ENCODE measurements around the gene OSR1.
"Not testable (repeated sequence)": the region's sequence is repeated elsewhere in the genome, so short reads cannot be mapped to it uniquely, and the experiment has no call there.

Gene OSR1

DNA sequence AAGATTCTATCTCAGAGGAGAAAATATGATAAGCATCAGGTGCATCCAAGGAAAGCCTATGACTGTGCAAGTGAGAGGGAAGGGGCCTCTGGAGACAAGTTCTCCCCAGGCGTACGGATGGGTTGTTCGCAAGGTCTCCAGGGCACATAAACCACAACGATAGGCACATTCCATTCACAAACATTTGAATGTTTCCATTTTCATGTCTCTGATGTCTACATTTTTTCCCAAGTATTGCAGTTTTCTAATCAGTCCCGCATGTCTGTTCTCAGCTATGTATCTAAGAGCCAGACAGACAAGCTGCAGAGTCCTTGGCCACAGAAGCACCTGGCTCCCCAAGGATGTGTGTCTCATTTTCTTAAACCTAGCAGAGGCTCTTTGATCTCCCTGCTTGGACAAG is 28.0 kb downstream of the OSR1 start:
- DNase-seq: no peak

DNA sequence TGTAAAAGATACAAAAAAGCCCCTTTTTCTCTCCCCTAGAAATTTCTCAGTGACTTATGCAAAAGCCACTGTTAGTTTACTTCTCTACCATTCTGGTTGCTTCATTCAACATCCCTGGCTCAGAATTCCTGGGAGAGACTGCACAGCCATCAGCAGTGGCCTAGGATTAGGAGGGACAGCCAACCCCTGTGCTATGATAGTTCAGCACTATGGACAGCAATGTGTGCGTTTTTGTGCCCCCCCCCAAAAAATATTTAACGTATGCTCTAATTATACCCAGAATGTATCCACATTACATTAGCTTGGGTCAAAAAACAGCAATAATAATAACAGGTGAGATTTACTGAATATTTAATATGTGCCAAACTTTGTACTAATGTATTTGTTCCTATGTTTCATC is 29.0 kb downstream of the OSR1 start:
- no peak for DNase-seq

DNA sequence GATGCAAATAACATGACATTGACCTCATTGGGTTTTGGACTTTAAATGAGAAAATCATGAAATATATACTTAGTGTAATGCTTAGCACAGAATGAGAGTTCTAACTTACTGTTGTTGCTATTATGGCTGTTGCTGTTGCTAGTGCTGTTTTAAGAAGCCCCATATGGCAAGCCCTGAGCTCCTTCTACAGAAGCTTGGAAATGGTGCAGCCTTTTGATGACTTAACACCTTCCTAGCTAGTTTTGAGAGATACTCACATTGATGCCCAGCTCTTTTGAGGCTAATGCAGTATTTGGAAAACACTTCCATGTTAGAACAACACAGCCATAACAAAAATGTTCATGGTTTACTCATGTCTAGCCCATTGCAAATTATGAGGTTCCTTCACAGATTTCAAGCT is 30.9 kb downstream of the OSR1 start:
- DNase-seq: no peak

DNA sequence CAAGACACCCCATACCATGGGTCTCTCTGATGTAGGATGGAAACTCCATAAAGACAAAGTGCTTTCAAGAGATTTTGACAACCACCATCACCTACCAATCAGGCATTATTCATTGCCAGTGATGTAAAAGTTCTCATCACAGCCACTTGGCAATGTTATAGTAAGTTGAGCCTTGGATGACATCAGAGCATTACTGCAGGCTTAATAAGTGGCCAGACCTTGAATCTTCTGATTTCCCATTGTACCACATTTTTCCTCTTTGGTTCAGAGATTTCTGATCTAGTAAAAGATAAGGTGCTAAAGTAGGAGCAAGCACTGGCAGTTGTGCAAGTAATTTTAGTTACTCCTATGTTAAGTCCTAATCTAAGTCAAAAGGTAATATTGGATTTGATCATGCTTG is 36.5 kb downstream of the OSR1 start:
- DNase-seq: no peak

DNA sequence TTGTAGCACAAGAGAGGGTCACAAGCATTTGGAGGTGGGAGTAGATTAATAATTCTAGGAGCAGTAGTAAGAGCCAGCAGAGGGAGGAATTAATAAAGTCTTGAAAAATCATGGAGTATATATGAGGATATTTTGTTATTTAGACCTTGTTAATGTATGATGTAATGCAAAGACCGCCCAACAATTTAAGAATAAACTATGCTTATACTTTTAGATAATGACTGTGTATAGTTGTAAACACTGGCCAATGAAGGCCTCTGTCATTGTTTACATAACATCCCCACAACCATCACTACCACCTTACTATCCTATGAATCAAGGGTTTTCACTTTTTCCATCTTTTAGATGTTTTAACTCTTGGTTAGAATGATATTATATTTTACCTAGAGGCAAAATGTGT is 37.6 kb downstream of the OSR1 start:
- DNase-seq: no peak

DNA sequence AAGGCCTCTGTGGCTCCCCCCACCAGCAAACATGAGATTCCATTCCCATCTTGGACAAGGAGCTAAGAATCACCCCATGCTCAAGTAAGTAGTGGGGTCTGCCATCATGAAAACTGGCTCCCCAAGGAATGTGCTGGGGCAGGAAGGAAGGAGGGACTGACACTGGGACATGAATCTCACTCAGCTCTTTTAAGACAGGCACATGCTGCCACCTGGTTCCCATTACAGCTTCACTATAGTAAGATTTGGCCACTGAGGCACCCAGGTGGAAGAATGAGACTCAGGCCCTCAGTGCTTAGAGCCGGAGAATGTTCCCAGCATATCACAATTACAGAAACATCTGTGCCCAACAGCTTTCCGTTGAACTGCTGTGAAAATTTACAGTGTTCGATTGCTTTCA is 38.7 kb downstream of the OSR1 start:
- no peak for DNase-seq

DNA sequence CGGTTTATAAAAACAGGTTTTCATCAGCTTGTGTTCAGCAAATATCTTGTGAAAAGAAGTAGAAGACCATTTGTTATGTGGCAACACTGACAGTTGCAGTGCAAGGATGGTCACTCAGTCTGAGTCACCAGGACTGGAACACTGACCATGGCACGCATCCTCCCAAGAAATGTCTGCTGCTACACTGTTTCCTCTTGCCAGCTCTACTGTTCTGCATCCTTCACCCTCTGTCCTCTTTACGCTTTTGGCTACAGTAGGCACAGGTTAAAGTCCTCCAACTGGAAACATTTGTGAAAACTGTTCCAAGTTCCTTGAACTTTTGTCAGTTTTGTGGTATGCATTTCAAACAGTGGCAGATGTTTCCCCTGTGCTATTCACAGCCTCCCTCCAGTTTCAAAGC is 39.4 kb downstream of the OSR1 start:
- no peak for DNase-seq

DNA sequence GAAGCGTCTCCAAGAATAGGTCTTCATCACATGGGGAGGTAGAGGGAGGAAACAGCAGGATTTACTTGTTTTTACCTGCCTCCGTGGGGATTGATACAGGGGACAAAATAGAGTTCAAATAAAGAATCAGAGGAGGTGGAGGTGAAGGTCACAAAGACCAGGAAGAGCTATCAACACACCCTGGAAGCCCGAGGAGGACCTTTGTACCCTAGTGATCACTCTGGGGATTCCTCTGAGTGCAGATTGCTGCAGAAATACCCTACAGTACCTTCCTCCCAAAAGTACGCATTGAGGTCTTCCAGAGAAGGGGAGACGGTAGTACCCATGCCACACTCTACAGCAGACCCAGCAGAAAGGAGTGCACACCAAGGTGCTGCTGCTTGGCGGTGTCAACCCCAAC is 44.9 kb downstream of the OSR1 start:
- DNase-seq: no peak

DNA sequence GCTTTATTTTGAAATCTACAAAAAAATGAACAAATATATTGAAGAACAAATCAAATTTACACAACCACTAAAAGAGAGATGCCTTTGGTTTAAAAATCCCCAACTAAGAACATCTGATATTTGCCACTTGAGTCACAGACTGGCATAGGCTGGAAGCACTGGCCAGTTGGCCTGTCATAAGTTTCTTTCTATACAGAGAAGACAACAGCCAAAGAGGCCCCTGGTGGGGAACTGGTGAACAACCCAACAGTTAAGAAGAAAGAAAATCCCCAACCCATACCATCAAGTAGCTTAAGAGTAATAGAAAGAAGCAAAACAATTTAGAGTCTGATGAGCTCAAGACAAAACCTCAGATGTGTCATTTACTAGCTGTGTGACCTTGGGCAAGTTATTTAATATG is 45.5 kb downstream of the OSR1 start:
- no peak for DNase-seq

DNA sequence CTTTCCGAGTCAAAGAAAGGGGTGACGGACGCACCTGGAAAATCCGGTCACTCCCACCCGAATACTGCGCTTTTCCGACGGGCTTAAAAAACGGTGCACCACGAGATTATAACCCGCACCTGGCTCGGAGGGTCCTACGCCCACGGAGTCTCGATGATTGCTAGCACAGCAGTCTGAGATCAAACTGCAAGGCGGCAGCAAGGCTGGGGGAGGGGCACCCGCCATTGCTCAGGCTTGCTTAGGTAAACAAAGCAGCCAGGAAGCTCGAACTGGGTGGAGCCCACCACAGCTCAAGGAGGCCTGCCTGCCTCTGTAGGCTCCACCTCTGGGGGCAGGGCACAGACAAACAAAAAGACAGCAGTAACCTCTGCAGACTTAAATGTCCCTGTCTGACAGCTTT is 52.4 kb downstream of the OSR1 start:
- DNase-seq: not testable (repeated sequence)

DNA sequence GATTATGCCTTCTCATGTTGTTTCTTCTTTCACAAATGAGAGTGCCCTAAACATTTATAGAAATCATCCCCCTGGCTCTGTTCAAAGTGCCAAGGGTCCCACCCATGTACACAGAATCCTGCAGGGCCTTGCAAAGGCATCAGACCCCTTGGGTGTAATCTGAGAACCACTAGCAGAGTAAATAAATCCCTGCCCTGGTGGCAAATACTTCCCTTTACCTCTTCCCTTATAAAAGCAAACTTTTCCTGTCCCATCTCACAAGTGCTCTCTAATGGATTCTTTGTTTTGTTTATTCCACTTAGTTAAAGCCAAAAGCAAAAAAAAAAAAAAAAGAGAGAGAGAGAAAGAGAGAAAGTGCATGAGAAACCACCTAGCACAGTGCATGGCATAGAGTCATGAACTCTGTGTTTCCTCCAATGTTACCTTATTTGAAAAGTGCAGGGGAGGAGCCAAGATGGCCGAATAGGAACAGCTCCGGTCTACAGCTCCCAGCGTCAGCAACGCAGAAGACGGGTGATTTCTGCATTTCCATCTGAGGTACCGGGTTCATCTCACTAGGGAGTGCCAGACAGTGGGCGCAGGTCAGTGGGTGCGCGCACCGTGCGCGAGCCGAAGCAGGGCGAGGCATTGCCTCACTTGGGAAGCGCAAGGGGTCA is 52.9 kb downstream of the OSR1 start:
- DNase-seq: not testable (repeated sequence)

DNA sequence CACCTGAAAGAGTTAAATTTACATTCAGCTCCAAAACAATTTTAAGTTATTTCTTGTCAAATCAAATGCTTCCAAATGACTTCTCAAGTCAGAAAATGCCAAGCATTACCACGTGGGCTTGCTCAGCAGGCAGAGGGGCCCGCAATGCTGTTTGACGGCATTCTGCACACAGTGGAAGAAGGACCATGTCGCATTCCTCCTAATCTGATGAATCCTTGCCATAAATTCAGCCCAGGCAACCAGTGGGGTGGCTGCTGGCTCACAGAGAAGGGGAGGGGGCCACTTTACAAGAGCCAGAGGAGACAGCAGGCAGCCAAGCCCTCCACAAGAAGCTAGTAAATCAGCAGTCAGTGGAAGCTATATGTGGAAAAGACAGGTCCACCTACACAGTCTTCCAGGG is 56.7 kb downstream of the OSR1 start:
- DNase-seq: no peak

All from CD4-positive, alpha-beta T cell treated with Interleukin-6 for 4 hours (primary cell).